OCI-LY3 (cell line): ENCODE results near the gene DDX60.

Experiments
- CTCF ChIP-seq: fragments of 200-600, 300-600 bp; sonication (generic); IDR thresholded peaks from 2 replicates; pipeline ENCODE4 v1.5.1; 2014; ENCODE audit warnings: antibody characterized with exemption, low read length, low read depth
- EZH2phosphoT487 ChIP-seq: fragments of 200-600 bp; shearing (Covaris generic); IDR thresholded peaks from 2 replicates; pipeline ENCODE4 v1.6.1; 2018; ENCODE audit warnings: antibody characterized with exemption, mixed run types, low read depth

DNA sequence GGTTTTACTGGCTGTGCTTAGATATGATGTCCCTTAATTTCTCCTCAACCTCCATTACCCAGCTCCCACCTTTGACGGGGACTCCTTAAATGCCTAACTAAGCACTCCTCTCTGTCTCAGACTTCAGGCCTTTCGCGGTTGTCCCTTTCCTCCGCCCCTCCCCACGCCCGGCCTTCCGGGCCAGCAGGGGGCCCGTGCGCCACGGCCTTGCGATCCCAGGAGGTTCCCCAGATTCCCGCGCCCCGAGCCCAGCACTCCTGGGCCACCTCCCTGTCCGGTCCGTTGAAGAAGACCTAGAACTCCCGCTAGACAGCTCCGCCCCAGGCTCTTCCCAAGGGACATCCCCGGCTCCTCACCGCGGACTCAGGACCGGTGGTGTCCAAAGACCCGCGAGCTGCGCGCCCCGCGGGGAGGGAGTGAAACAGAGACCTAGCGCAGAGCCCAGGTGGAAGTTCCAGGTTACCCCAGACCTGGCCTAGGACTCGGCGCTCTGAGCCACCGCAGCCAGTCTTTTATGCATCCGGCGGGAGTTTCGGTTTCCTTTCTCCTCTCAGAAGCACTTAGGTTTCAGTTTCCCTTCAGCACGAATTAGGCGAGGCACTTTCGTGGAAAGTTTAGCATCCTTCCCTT lies at the start of gene DDX60:
- TF ChIP-seq EZH2phosphoT487 (no peak), CTCF (peak; percentile 59)
